Stomach (tissue), 19 donors: ENCODE results near the gene SLC25A38. TPM values are rescaled to one million over a fixed set of nuclear protein-coding genes. Genes with fewer than 3 reads are reported as not detected.

Experiments
- DNase-seq, 2 donors: peaks; one replicate each; pipeline versions ENCODE4 v3.0.0 to v3.0.0-alpha.2; 2013 to 2019
- H3K27ac ChIP-seq, 5 donors: fragments of 200-600 bp in 4 of 5; sonication (generic) in 4 of 5; one replicate each; pipeline ENCODE4 v1.5.1; 2013 to 2019; ENCODE audit warnings: mild to moderate bottlenecking in 1 of 5, moderate library complexity in 1 of 5
- H3K27me3 ChIP-seq, 3 donors: fragments of 200-600 bp; sonication (generic); one replicate each; pipeline ENCODE4 v1.5.1; 2017 to 2019; ENCODE audit warnings: mixed run types in 1 of 3
- H3K36me3 ChIP-seq, 4 donors: fragments of 200-600 bp; sonication (generic); 1 replicate in 3 of 4; 2 replicates in 1 of 4; pipeline ENCODE4 v1.5.1; 2016 to 2019
- H3K4me1 ChIP-seq, 4 donors: fragments of 200-600 bp; sonication (generic); one replicate each; pipeline ENCODE4 v1.5.1; 2016 to 2019
- H3K4me3 ChIP-seq, 4 donors: fragments of 200-600 bp; sonication (generic) in 3 of 4; one replicate each; pipeline ENCODE4 v1.5.1; 2016 to 2019; ENCODE audit warnings: mild to moderate bottlenecking in 1 of 4
- H3K9me3 ChIP-seq, 4 donors: fragments of 200-600 bp; sonication (generic); one replicate each; pipeline ENCODE4 v1.5.1; 2016 to 2019
- EP300 ChIP-seq: sonication (generic); formaldehyde crosslinking; IDR thresholded peaks from one replicate; pipeline ENCODE4 v1.6.1; 2017; ENCODE audit warnings: antibody characterized with exemption
- POLR2A ChIP-seq, 4 donors: fragments of 450-650 bp; IDR thresholded peaks; one replicate each; pipeline ENCODE4 v1.6.1; 2016; ENCODE audit warnings: antibody characterized with exemption in 4 of 4, control low read depth in 2 of 4, mild to moderate bottlenecking in 1 of 4, moderate library complexity in 1 of 4
- POLR2AphosphoS5 ChIP-seq, 3 donors: sonication (generic); formaldehyde crosslinking; IDR thresholded peaks; one replicate each; pipeline ENCODE4 v1.6.1; 2016; ENCODE audit warnings: antibody characterized with exemption in 3 of 3
- WGBS, 5 donors: extraction: QIAGEN DNeasy Blood & Tissue Kit in 3 of 5; methylation state at CpG; one replicate each; pipeline versions ENCODE4 v1.1.5 to v1.1.7; 2013 to 2018; 5-methylcytosine and 5-hydroxymethylcytosine counted together
- intact Hi-C: fragments of 100-400 bp; cut with DNase I; formaldehyde crosslinking; loops from one replicate; pipeline ENCODE4 v1.15.1; 2023; ENCODE audit warnings: low total_unique reads
- long read RNA-seq, 10 donors: transcript quantifications; one replicate each; lab custom pipeline, GENCODE V29; 2026
- polyA plus RNA-seq, 3 donors: library from polyadenylated mRNA; stranded (reverse); fragments of 200-250 nt; gene quantifications; one replicate each; pipeline ENCODE4 v1.2.3, GENCODE V29; 2013
- total RNA-seq, 5 donors: library from RNA; depleted of rRNA; stranded (reverse); fragments of >200 nt; gene quantifications; one replicate each; pipeline versions ENCODE4 v1.1.0 to v1.2.3, GENCODE V29; 2014 to 2016
- TF ChIP-seq, protein P1 (sequence below), 7 experiments: fragments of 450-650 bp in 4 of 7; fragments of 200-600 bp in 3 of 7; sonication (generic) in 3 of 7; IDR thresholded peaks; one replicate each; pipeline ENCODE4 v1.5.1; 2016 to 2019; ENCODE audit warnings: antibody characterized with exemption in 7 of 7, control low read depth in 2 of 7, mild to moderate bottlenecking in 1 of 7
- donor health status: healthy with polysubstance abuse.
- donor health status: Bipolar disorder and iron deficiency.
- donor health status: healthy.

The SLC25A38 gene, protein sequence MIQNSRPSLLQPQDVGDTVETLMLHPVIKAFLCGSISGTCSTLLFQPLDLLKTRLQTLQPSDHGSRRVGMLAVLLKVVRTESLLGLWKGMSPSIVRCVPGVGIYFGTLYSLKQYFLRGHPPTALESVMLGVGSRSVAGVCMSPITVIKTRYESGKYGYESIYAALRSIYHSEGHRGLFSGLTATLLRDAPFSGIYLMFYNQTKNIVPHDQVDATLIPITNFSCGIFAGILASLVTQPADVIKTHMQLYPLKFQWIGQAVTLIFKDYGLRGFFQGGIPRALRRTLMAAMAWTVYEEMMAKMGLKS
- 100 to 1,000 TPM in 1 of 5 donors, 10 to 100 TPM in 4; 14.7 to 119 (median 23.3) TPM for total RNA-seq
- 10 to 100 TPM; 28.4 to 41.4 (median 29.5) TPM for polyA plus RNA-seq
- long read RNA-seq, donor 1, partial matches to known transcripts, result 0 of 1 reads
- long read RNA-seq, donor 1, other reads (novel, unspliced or antisense), result 0 of 1 reads
- long read RNA-seq, donor 2, partial matches to known transcripts, result 0 of 3 reads
- long read RNA-seq, donor 2, other reads (novel, unspliced or antisense), result 0 of 3 reads
- long read RNA-seq, donor 3, partial matches to known transcripts, result 0 of 4 reads
- long read RNA-seq, donor 3, other reads (novel, unspliced or antisense), result 0 of 4 reads
- long read RNA-seq, donor 4, partial matches to known transcripts, result 0 of 2 reads
- long read RNA-seq, donor 4, other reads (novel, unspliced or antisense), result 0 of 2 reads
- long read RNA-seq, donor 5, transcript SLC25A38-201 (7 exons, 2,147 nt), result major isoform, 15 of 15 reads
- long read RNA-seq, donor 5, partial matches to known transcripts, result 0 of 15 reads
- long read RNA-seq, donor 5, other reads (novel, unspliced or antisense), result 0 of 15 reads
- long read RNA-seq, donor 6, result 0 reads
- long read RNA-seq, donor 7, transcript SLC25A38-201 (7 exons, 2,147 nt), result major isoform, 5 of 10 reads
- long read RNA-seq, donor 7, partial matches to known transcripts, result 5 of 10 reads
- long read RNA-seq, donor 7, other reads (novel, unspliced or antisense), result 0 of 10 reads
- long read RNA-seq, donor 8, transcript SLC25A38-201 (7 exons, 2,147 nt), result major isoform, 9 of 9 reads
- long read RNA-seq, donor 8, partial matches to known transcripts, result 0 of 9 reads
- long read RNA-seq, donor 8, other reads (novel, unspliced or antisense), result 0 of 9 reads
- long read RNA-seq, donor 9, transcript SLC25A38-201 (7 exons, 2,147 nt), result major isoform, 6 of 6 reads
- long read RNA-seq, donor 9, partial matches to known transcripts, result 0 of 6 reads
- long read RNA-seq, donor 9, other reads (novel, unspliced or antisense), result 0 of 6 reads
- long read RNA-seq, donor 10, partial matches to known transcripts, result 0 of 3 reads
- long read RNA-seq, donor 10, other reads (novel, unspliced or antisense), result 0 of 3 reads

DNA sequence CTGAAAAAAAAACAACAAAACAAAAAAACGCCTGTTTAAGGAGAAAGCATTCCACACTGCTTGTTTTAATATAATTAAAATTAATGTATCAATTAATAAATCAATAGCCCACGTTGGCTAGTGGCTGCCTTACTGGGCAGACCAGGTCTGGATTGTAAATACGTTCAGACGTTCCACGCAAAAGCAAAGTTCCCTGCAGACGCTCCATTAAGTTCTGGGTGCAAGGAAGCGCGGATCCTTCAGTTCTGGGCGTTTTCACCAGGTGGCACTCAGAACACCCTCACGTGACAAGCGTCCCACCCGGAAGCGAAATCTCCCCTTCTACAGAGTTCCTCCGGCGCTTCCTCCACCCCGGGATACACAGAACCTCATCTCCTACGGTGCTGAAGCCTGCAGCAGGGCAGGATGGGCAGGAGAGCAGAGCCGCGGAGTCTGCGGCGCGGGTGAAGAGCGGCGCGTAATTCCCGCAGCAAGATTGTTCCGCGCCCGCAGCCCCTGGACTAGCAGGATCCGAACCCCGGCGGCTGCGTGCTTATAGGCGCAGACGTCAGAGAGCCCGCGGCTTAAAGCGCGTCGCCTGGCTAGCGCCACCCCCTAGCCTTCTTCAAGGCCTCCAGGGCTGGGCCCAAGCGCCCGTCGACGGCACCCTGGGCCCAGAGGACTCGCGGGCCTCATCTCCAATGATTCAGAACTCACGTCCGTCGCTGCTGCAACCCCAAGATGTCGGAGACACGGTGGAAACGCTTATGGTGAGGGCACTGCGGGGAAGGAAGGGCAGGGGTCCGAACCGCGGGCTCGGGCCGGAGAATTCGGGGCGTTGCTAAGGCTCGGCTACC is at the start of gene SLC25A38:
TSS of gene SLC25A38 (plus strand) at position 326 of the 836 bp plus-strand sequence. CDS start at position 681, 355 bp downstream.
- Histone ChIP-seq H3K4me3 (peak within 1 kb of the TSS; percentile 69 to 84 (median 80)), H3K4me1 (peaks cover 23 to 61% (median 48%) of the 10 kb centered on the region in 4 donors), H3K27ac (peak within 1 kb of the TSS; percentile 92 to 98 (median 97)), H3K27me3 (no peaks in the 10 kb centered on the region), H3K36me3 (no peaks in the 10 kb centered on the region), H3K9me3 (no peaks in the 10 kb centered on the region)
- TF ChIP-seq POLR2AphosphoS5 (IDR thresholded peaks at IDR 0.05) (peak in 2 of 3 donors; percentile 53 to 75), EP300 (no peak), POLR2A (IDR thresholded peaks at IDR 0.05) (no peak)
- TF ChIP-seq, protein P1, sequence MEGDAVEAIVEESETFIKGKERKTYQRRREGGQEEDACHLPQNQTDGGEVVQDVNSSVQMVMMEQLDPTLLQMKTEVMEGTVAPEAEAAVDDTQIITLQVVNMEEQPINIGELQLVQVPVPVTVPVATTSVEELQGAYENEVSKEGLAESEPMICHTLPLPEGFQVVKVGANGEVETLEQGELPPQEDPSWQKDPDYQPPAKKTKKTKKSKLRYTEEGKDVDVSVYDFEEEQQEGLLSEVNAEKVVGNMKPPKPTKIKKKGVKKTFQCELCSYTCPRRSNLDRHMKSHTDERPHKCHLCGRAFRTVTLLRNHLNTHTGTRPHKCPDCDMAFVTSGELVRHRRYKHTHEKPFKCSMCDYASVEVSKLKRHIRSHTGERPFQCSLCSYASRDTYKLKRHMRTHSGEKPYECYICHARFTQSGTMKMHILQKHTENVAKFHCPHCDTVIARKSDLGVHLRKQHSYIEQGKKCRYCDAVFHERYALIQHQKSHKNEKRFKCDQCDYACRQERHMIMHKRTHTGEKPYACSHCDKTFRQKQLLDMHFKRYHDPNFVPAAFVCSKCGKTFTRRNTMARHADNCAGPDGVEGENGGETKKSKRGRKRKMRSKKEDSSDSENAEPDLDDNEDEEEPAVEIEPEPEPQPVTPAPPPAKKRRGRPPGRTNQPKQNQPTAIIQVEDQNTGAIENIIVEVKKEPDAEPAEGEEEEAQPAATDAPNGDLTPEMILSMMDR (IDR thresholded peaks at IDR 0.05), result peak in 1 of 7 experiments; percentile 42
- intact Hi-C loops, result no loop called here
- DNase-seq, result peak; percentile 80 to 94
- WGBS, 5 donors, result 0 to 1% (median 0%) methylated on average over 51 to 62 of the region's 62 CpGs

DNA sequence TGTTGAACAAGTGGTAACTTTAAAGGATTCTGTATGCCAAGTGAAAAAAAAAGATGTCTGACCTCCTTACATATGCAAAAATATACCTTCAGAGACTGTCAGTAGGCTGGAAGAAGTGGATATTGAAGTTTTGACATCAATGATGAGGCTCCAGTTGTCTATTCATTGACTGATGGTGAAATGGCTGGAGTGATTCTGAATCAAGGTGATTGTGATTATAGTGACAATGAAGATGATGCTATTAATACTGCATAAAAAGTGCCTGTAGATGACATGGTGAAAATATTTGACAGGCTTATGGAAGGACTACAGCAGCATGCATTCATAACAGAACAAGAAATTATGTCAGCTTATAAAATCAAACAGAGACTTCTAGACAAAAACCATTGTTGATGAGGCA is 49.6 kb upstream of the SLC25A38 start:
- H3K27me3 ChIP-seq, result no peaks in the 10 kb centered on the region
- H3K4me1 ChIP-seq, result no peaks in the 10 kb centered on the region
- no peak for DNase-seq
- H3K27ac ChIP-seq, result no peak overlapping the region
- no peaks in the 10 kb centered on the region for H3K9me3 ChIP-seq
- H3K4me3 ChIP-seq, result no peak overlapping the region
- intact Hi-C loops, result no loop called here
- H3K36me3 ChIP-seq, result no peaks in the 10 kb centered on the region
- TF ChIP-seq POLR2A (IDR thresholded peaks at IDR 0.05) (no peak), EP300 (no peak), POLR2AphosphoS5 (IDR thresholded peaks at IDR 0.05) (no peak)
- TF ChIP-seq, protein P1 (IDR thresholded peaks at IDR 0.05), result no peak

DNA sequence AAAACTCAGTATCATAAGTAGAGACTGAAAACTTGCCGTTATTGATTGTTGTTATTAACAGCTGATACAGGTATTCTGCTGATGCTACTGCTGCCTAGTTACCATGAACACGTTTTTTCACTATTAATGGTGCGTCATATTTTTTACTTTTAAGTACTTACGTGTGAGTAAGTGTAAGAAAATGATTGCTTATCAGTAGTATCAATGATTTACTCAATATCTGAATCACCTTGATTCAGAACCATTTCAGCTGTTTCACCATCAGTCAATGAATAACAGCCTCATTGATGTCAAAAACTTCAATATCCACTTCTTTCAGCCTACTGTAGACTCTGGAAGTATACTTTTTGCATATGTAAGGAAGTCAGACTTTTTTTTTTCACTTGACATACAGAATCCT is 49.0 kb upstream of the SLC25A38 start:
- Histone ChIP-seq H3K27me3 (peaks cover 0 to 4% (median 0%) of the 10 kb centered on the region in 3 donors), H3K36me3 (no peaks in the 10 kb centered on the region), H3K4me1 (no peaks in the 10 kb centered on the region), H3K4me3 (no peak overlapping the region), H3K9me3 (no peaks in the 10 kb centered on the region), H3K27ac (no peak overlapping the region)
- no peak for DNase-seq
- intact Hi-C loops, result no loop called here
- 82 to 90% (median 84%) methylated on average over 4 of the region's 4 CpGs for WGBS, 5 donors
- TF ChIP-seq POLR2A (IDR thresholded peaks at IDR 0.05), result no peak
- TF ChIP-seq EP300, result no peak
- no peak for TF ChIP-seq POLR2AphosphoS5 (IDR thresholded peaks at IDR 0.05)
- TF ChIP-seq, protein P1 (IDR thresholded peaks at IDR 0.05), result no peak
